Measurements from ENCODE around the gene NSD1.

NSD1 gene

DNA sequence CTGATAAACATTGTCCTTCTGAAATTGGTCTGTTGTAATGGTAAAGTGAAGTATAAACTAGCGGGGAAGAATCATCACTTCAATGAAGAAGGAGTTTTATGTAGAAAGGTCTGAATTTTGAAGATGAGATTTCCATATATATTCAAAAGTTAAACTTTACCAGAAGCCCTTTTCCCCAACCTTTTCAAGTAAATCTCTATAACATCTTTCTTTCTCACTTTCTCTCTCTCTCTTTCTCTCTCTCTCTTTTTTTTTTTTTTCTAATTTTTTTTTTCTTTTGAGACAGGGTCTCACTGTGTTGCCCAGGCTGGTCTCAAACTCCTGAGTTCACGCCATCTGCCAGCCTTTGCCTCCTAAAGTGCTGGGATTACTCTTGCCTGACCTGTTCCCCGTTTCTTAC is 78.7 kb downstream of the NSD1 start:
- no peak for TF ChIP-seq TAF1 (IDR thresholded peaks at IDR 0.05; ENCODE audit: borderline replicate concordance, insufficient read depth, low read length)
- TF ChIP-seq, protein P1, sequence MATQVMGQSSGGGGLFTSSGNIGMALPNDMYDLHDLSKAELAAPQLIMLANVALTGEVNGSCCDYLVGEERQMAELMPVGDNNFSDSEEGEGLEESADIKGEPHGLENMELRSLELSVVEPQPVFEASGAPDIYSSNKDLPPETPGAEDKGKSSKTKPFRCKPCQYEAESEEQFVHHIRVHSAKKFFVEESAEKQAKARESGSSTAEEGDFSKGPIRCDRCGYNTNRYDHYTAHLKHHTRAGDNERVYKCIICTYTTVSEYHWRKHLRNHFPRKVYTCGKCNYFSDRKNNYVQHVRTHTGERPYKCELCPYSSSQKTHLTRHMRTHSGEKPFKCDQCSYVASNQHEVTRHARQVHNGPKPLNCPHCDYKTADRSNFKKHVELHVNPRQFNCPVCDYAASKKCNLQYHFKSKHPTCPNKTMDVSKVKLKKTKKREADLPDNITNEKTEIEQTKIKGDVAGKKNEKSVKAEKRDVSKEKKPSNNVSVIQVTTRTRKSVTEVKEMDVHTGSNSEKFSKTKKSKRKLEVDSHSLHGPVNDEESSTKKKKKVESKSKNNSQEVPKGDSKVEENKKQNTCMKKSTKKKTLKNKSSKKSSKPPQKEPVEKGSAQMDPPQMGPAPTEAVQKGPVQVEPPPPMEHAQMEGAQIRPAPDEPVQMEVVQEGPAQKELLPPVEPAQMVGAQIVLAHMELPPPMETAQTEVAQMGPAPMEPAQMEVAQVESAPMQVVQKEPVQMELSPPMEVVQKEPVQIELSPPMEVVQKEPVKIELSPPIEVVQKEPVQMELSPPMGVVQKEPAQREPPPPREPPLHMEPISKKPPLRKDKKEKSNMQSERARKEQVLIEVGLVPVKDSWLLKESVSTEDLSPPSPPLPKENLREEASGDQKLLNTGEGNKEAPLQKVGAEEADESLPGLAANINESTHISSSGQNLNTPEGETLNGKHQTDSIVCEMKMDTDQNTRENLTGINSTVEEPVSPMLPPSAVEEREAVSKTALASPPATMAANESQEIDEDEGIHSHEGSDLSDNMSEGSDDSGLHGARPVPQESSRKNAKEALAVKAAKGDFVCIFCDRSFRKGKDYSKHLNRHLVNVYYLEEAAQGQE (IDR thresholded peaks at IDR 0.05; ENCODE audit: insufficient read depth in 1 of 2, low read depth in 2 of 2, low read length in 2 of 2): no peak
- TF ChIP-seq SIN3A (IDR thresholded peaks at IDR 0.05; ENCODE audit: borderline replicate concordance, insufficient read depth, low read length): no peak
- no peak for TF ChIP-seq POLR2AphosphoS5 (IDR thresholded peaks at IDR 0.05; ENCODE audit: low read depth, low read length)
- TF ChIP-seq FOXP2 (optimal IDR thresholded peaks at IDR 0.05; ENCODE audit: borderline replicate concordance, extremely low read depth, extremely low read length, insufficient read depth): no peak

DNA sequence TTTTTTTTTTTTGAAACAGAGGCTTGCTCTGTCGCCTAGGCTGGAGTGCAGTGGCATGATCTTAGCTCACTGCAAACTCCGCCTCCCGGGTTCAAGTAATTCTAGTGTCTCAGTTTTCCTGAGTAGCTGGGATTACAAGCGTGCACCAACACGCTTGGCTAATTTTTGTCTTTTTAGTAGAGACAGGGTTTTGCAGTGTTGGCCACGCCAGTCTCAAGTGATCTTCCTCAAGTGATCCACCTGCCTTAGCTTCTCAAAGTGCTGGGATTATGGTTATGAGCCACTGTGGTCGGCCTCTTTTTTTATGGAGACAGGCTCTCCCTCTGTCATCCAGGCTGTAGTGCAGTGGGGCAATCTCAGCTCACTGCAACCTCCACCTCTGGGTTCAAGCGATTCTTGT is 87.0 kb downstream of the NSD1 start:
- TF ChIP-seq TAF1 (IDR thresholded peaks at IDR 0.05; ENCODE audit: borderline replicate concordance, insufficient read depth, low read length): no peak
- no peak for TF ChIP-seq POLR2AphosphoS5 (IDR thresholded peaks at IDR 0.05; ENCODE audit: low read depth, low read length)
- TF ChIP-seq, protein P1 (IDR thresholded peaks at IDR 0.05; ENCODE audit: insufficient read depth in 1 of 2, low read depth in 2 of 2, low read length in 2 of 2): no peak
- no peak for TF ChIP-seq SIN3A (IDR thresholded peaks at IDR 0.05; ENCODE audit: borderline replicate concordance, insufficient read depth, low read length)
- TF ChIP-seq FOXP2 (optimal IDR thresholded peaks at IDR 0.05; ENCODE audit: borderline replicate concordance, extremely low read depth, extremely low read length, insufficient read depth): no peak

DNA sequence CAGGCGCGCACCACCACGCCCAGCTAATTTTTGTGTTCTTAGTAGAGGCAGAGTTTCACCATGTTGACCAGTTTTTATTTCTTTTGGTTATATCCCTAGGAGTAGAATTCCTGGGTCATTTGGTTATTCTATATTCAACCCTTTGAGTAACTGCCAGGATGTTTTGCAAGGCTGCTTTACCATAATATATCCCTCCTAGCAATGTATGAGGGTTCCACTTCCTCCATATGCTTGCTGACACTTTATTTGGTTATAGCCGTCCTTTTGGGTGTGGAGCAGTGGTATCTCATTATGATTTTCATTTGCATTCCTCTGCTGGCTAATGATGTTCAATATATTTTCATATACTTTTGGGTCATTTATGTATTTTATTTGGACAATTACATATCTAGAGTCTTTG is 88.7 kb downstream of the NSD1 start:
- TF ChIP-seq TAF1 (IDR thresholded peaks at IDR 0.05; ENCODE audit: borderline replicate concordance, insufficient read depth, low read length) (no peak), SIN3A (IDR thresholded peaks at IDR 0.05; ENCODE audit: borderline replicate concordance, insufficient read depth, low read length) (no peak), FOXP2 (optimal IDR thresholded peaks at IDR 0.05; ENCODE audit: borderline replicate concordance, extremely low read depth, extremely low read length, insufficient read depth) (no peak)
- TF ChIP-seq, protein P1 (IDR thresholded peaks at IDR 0.05; ENCODE audit: insufficient read depth in 1 of 2, low read depth in 2 of 2, low read length in 2 of 2): no peak

DNA sequence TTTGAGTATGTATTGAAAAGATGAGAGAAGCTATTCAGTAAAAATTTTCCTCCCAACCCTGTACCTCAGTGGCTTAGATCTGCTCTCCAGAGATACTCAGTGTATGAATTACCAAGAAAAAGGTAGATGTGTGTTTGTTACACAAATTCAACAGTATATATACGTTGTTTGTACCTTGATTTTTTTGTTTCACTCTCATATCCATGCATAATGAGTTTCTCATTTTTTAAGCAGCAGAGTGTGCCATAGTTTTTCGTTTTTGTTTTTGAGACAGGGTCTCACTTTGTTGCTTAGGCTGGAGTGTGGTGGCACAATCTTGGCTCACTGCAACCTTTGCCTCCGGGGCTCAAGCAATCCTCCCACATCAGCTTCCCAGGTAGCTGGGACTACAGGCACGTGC is 92.2 kb downstream of the NSD1 start:
- TF ChIP-seq TAF1 (IDR thresholded peaks at IDR 0.05; ENCODE audit: borderline replicate concordance, insufficient read depth, low read length) (no peak), SIN3A (IDR thresholded peaks at IDR 0.05; ENCODE audit: borderline replicate concordance, insufficient read depth, low read length) (no peak), FOXP2 (optimal IDR thresholded peaks at IDR 0.05; ENCODE audit: borderline replicate concordance, extremely low read depth, extremely low read length, insufficient read depth) (no peak), POLR2AphosphoS5 (IDR thresholded peaks at IDR 0.05; ENCODE audit: low read depth, low read length) (no peak)
- TF ChIP-seq, protein P1 (IDR thresholded peaks at IDR 0.05; ENCODE audit: insufficient read depth in 1 of 2, low read depth in 2 of 2, low read length in 2 of 2): no peak

DNA sequence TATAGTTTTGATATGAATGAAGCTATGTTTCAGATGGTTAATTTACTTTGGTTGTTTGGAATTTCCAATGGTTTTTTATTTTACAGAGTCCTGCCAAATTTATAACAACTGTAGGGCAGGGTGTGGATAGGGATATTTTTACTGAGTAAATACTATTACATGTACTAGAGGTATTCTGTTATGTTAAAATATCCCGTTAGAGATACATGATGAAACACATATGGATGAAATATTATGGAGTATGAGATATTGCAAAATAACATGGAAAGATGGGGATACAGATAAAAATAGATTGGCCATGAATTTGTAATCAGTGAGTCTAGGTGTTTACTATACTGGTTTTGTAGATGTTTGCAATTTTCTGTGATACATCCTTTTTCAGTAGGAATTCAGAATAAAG is 93.3 kb downstream of the NSD1 start:
- TF ChIP-seq POLR2AphosphoS5 (IDR thresholded peaks at IDR 0.05; ENCODE audit: low read depth, low read length): no peak
- no peak for TF ChIP-seq TAF1 (IDR thresholded peaks at IDR 0.05; ENCODE audit: borderline replicate concordance, insufficient read depth, low read length)
- TF ChIP-seq FOXP2 (optimal IDR thresholded peaks at IDR 0.05; ENCODE audit: borderline replicate concordance, extremely low read depth, extremely low read length, insufficient read depth): no peak

Data from PFSK-1 (cell line).